GM12878 (cell line): ENCODE data around the gene RPL18. TPM values are rescaled to one million over a fixed set of nuclear protein-coding genes. Genes with fewer than 3 reads are reported as not detected.

Source experiments
- CREM ChIP-seq: IDR thresholded peaks from 2 replicates; pipeline ENCODE4 v1.6.1; 2014; ENCODE audit warnings: antibody characterized with exemption, low read depth
- DPF2 ChIP-seq: fragments of 450-650 bp; IDR thresholded peaks from 2 replicates; pipeline ENCODE4 v1.6.1; 2017; ENCODE audit warnings: mild to moderate bottlenecking
- FOXM1 ChIP-seq: IDR thresholded peaks from 2 replicates; pipeline ENCODE4 v1.6.1; 2012; ENCODE audit warnings: low read depth, mild to moderate bottlenecking, inconsistent platforms, low read length, moderate library complexity
- IKZF1 ChIP-seq: fragments of 450-650 bp; conservative IDR thresholded peaks from 2 replicates; pipeline ENCODE4 v1.6.1; 2017; ENCODE audit warnings: antibody characterized with exemption, mild to moderate bottlenecking
- KAT2A ChIP-seq: conservative IDR thresholded peaks from 2 replicates; pipeline ENCODE4 v1.6.1; 2011; ENCODE audit warnings: low read depth, low read length; ENCODE audit not compliant: control insufficient read depth
- MEF2A ChIP-seq: IDR thresholded peaks from 2 replicates; pipeline ENCODE4 v1.6.1; 2011; ENCODE audit warnings: low read depth, mild to moderate bottlenecking, low read length, moderate library complexity; ENCODE audit not compliant: insufficient read depth
- NBN ChIP-seq: fragments of 450-650 bp; IDR thresholded peaks from 2 replicates; pipeline ENCODE4 v1.6.1; 2016
- NR2C2 ChIP-seq: IDR thresholded peaks from 2 replicates; pipeline ENCODE4 v1.6.1; 2011; ENCODE audit warnings: borderline replicate concordance, low read depth; ENCODE audit not compliant: control insufficient read depth, insufficient read length
- NR2F1 ChIP-seq: fragments of 450-650 bp; conservative IDR thresholded peaks from 2 replicates; pipeline ENCODE4 v1.6.1; 2017; ENCODE audit warnings: mild to moderate bottlenecking
- POLR2AphosphoS2 ChIP-seq: IDR thresholded peaks from 2 replicates; pipeline ENCODE4 v1.6.1; 2011; ENCODE audit warnings: low read depth, mild to moderate bottlenecking, low read length, improper control_type of control experiment, moderate library complexity
- RAD51 ChIP-seq: fragments of 450-650 bp; IDR thresholded peaks from 2 replicates; pipeline ENCODE4 v1.6.1; 2016; ENCODE audit warnings: moderate library complexity, mild to moderate bottlenecking, inconsistent platforms
- SPI1 ChIP-seq: IDR thresholded peaks from 2 replicates; pipeline ENCODE4 v1.6.1; 2011; ENCODE audit warnings: low read depth, mild to moderate bottlenecking, low read length, moderate library complexity, borderline replicate concordance; ENCODE audit not compliant: insufficient read depth
- SUZ12 ChIP-seq: fragments of 200-600 bp; sonication (generic); IDR thresholded peaks from one replicate; pipeline ENCODE4 v1.6.1; 2018; ENCODE audit warnings: antibody characterized with exemption, mild to moderate bottlenecking; ENCODE audit not compliant: unreplicated experiment
- TCF3 ChIP-seq: IDR thresholded peaks from 2 replicates; pipeline ENCODE4 v1.6.1; 2012; ENCODE audit warnings: low read depth, mild to moderate bottlenecking, low read length, borderline replicate concordance; ENCODE audit not compliant: insufficient read depth
- TCF7 ChIP-seq: IDR thresholded peaks from 2 replicates; pipeline ENCODE4 v1.6.1; 2014; ENCODE audit warnings: antibody characterized with exemption, borderline replicate concordance
- WRNIP1 ChIP-seq: IDR thresholded peaks from 2 replicates; pipeline ENCODE4 v1.6.1; 2011; ENCODE audit warnings: low read depth, low read length, improper control_type of control experiment, borderline replicate concordance
- ZNF217 ChIP-seq: fragments of 450-650 bp; IDR thresholded peaks from 2 replicates; pipeline ENCODE4 v1.6.1; 2017; ENCODE audit warnings: antibody characterized with exemption, mild to moderate bottlenecking
- ZNF24 ChIP-seq: fragments of 450-650 bp; IDR thresholded peaks from 2 replicates; pipeline ENCODE4 v1.6.1; 2017; ENCODE audit warnings: antibody characterized with exemption, mild to moderate bottlenecking
- ZNF274 ChIP-seq: IDR thresholded peaks from one replicate; pipeline ENCODE4 v1.8.0; 2011; ENCODE audit not compliant: insufficient read length, insufficient read depth
- polyA plus RNA-seq, 11 experiments: library from polyadenylated mRNA; depleted of rRNA in 4 of 11; unstranded in 6 of 11; stranded (reverse) in 5 of 11; fragments of >200 nt; fragmentation: Nextera tagmentation in 4 of 11; fragmentation: Illumina TruSeq in 1 of 11; extraction: Ambion mirVana in 4 of 11; extraction: Trizol in 1 of 11; gene quantifications; 1 replicate in 1 of 11; 2 replicates in 10 of 11; pipeline versions ENCODE4 v1.2.1 to v1.2.3, GENCODE V29; 2011 to 2016; ENCODE audit warnings: inconsistent platforms in 2 of 11, missing spikeins in 2 of 11, low read depth in 1 of 11
- total RNA-seq, 4 experiments: library from RNA; depleted of rRNA in 3 of 4; stranded (reverse); fragments of >200 nt in 3 of 4; fragmentation: Illumina TruSeq in 1 of 4; extraction: Trizol in 1 of 4; gene quantifications; 2 replicates each; pipeline versions ENCODE4 v1.2.1 to v1.2.3, GENCODE V29; 2013 to 2021
- TF ChIP-seq, protein P1 (sequence below): IDR thresholded peaks from 2 replicates; pipeline ENCODE4 v1.6.1; 2011; ENCODE audit warnings: low read depth, low read length, improper control_type of control experiment, borderline replicate concordance
- TF ChIP-seq, protein P2 (sequence below): IDR thresholded peaks from 2 replicates; pipeline ENCODE4 v1.6.1; 2012; ENCODE audit warnings: low read depth, low read length, improper control_type of control experiment
- TF ChIP-seq, protein P3 (sequence below): IDR thresholded peaks from 2 replicates; pipeline ENCODE4 v1.6.1; 2011; ENCODE audit warnings: low read depth, mild to moderate bottlenecking, low read length, moderate library complexity, borderline replicate concordance; ENCODE audit errors: extremely low read depth
- TF ChIP-seq, protein P4 (sequence below): fragments of 450-650 bp; IDR thresholded peaks from 2 replicates; pipeline ENCODE4 v1.6.1; 2017; ENCODE audit warnings: low read depth, mild to moderate bottlenecking, moderate library complexity
- TF ChIP-seq, protein P5 (sequence below): fragments of 450-650 bp; IDR thresholded peaks from 2 replicates; pipeline ENCODE4 v1.6.1; 2017; ENCODE audit warnings: mild to moderate bottlenecking, low read depth, inconsistent platforms; ENCODE audit not compliant: poor library complexity, severe bottlenecking

Gene RPL18
- total and polyA plus RNA-seq, 10 of the 15 experiments (the other 5 are each of a cell fraction or from before 2014, with no cell fraction given), result 393 to 4,267 (median 2,019) TPM

DNA sequence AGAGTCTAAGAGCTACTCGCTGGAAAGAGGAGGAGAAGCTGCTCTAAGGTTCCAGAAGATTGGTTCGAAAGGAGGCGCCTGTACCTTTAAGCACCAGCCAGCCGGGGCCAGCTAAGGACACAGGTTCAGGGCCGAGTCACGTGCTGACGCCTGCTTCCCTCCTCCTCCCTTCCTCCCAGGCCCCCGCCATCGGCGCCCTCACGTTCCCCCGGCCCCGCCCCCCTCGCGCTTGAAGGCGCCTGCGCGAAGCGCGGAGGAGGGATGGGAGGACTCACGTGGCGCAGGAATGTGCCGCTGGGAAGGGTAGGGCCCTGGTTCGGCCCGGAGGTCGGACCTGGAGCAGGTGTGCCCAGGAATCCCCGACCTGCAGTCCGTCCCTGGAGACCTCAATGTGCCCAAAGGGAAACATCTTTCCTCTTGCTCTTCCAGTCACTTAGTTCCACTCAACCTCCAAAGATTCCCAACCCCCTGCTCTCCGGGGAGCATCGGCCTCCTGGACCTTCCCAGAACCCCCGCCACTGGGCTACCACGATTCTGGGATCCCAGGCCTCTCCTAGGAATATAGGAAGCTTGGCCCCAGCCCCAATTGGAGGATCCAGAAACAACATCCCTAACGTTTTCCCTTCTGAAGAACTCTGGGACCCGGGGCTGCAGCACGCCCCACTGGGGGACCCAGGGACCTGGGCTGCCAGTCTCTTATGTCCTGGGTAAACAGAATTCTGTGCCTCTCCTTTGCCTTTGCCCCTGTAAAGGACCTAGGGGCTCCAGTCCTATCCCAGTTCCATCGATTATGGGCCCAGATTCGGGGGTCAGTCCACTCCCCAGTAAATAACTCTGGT, 15.7 kb upstream of the RPL18 start (continued):
- TF ChIP-seq, protein P1, sequence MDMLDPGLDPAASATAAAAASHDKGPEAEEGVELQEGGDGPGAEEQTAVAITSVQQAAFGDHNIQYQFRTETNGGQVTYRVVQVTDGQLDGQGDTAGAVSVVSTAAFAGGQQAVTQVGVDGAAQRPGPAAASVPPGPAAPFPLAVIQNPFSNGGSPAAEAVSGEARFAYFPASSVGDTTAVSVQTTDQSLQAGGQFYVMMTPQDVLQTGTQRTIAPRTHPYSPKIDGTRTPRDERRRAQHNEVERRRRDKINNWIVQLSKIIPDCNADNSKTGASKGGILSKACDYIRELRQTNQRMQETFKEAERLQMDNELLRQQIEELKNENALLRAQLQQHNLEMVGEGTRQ, result peak; percentile 89
- TF ChIP-seq SPI1 (no peak), IKZF1 (peak; percentile 95), ZNF217 (no peak; the same call in 1 of the 2 replicates), FOXM1 (no peak), MEF2A (no peak), SUZ12 (no peak), TCF3 (0 out of 2 replicates have a peak, but pooled peaks have one; percentile 14), WRNIP1 (no peak), ZNF274 (no peak), NR2F1 (peak; percentile 71), POLR2AphosphoS2 (0 out of 2 replicates have a peak, but pooled peaks have one; percentile 85), RAD51 (peak; percentile 95), ZNF24 (no peak), TCF7 (no peak), NBN (no peak; the same call in 1 of the 2 replicates), DPF2 (peak; percentile 45; the same call in 1 of the 2 replicates), CREM (no peak), KAT2A (no peak), NR2C2 (no peak)
- TF ChIP-seq, protein P2, sequence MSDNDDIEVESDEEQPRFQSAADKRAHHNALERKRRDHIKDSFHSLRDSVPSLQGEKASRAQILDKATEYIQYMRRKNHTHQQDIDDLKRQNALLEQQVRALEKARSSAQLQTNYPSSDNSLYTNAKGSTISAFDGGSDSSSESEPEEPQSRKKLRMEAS, result peak; percentile 94; the same call in 1 of the 2 replicates
- TF ChIP-seq, protein P3, sequence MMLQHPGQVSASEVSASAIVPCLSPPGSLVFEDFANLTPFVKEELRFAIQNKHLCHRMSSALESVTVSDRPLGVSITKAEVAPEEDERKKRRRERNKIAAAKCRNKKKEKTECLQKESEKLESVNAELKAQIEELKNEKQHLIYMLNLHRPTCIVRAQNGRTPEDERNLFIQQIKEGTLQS, result peak; percentile 66; the same call in 1 of the 2 replicates
- TF ChIP-seq, protein P4, sequence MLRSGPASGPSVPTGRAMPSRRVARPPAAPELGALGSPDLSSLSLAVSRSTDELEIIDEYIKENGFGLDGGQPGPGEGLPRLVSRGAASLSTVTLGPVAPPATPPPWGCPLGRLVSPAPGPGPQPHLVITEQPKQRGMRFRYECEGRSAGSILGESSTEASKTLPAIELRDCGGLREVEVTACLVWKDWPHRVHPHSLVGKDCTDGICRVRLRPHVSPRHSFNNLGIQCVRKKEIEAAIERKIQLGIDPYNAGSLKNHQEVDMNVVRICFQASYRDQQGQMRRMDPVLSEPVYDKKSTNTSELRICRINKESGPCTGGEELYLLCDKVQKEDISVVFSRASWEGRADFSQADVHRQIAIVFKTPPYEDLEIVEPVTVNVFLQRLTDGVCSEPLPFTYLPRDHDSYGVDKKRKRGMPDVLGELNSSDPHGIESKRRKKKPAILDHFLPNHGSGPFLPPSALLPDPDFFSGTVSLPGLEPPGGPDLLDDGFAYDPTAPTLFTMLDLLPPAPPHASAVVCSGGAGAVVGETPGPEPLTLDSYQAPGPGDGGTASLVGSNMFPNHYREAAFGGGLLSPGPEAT, result peak; percentile 85
- TF ChIP-seq, protein P5, sequence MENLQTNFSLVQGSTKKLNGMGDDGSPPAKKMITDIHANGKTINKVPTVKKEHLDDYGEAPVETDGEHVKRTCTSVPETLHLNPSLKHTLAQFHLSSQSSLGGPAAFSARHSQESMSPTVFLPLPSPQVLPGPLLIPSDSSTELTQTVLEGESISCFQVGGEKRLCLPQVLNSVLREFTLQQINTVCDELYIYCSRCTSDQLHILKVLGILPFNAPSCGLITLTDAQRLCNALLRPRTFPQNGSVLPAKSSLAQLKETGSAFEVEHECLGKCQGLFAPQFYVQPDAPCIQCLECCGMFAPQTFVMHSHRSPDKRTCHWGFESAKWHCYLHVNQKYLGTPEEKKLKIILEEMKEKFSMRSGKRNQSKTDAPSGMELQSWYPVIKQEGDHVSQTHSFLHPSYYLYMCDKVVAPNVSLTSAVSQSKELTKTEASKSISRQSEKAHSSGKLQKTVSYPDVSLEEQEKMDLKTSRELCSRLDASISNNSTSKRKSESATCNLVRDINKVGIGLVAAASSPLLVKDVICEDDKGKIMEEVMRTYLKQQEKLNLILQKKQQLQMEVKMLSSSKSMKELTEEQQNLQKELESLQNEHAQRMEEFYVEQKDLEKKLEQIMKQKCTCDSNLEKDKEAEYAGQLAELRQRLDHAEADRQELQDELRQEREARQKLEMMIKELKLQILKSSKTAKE, result no peak
